Fibroblast of gingiva (primary cell): ENCODE data around the gene SPTAN1.
"Not testable (repeated sequence)": the region's sequence is repeated elsewhere in the genome, so short reads cannot be mapped to it uniquely, and the experiment has no call there.

Experiments used
- DNase-seq: peaks from one replicate; pipeline ENCODE4 v3.0.0-alpha.2; 2011; ENCODE audit warnings: low read depth

The SPTAN1 gene

GRCh38 chr9:128552744-128553440, 505 bp downstream of the SPTAN1 start:
- DNase-seq: peak; percentile 10

- DNase-seq: peak; percentile 89
Measured at GRCh38 chr9:128553728-128554127, 1.3 kb downstream of the SPTAN1 start.

- peak; percentile 90 for DNase-seq
Measured at GRCh38 chr9:128554155-128554862, 1.9 kb downstream of the SPTAN1 start.

GRCh38 chr9:128555180-128555721, 2.9 kb downstream of the SPTAN1 start:
- DNase-seq: peak; percentile 21

GRCh38 chr9:128556276-128556675, 3.9 kb downstream of the SPTAN1 start:
- no peak for DNase-seq

GRCh38 chr9:128556926-128557634, 4.7 kb downstream of the SPTAN1 start:
- DNase-seq: peak; percentile 10

GRCh38 chr9:128558431-128559310, 6.3 kb downstream of the SPTAN1 start:
- peak; percentile 81 for DNase-seq

GRCh38 chr9:128565578-128565977, 13.2 kb downstream of the SPTAN1 start:
- no peak for DNase-seq

- DNase-seq: no peak
Measured at GRCh38 chr9:128568470-128569078, 16.2 kb downstream of the SPTAN1 start.

- DNase-seq: no peak
Measured at GRCh38 chr9:128575469-128575868, 23.1 kb downstream of the SPTAN1 start.

GRCh38 chr9:128575916-128576315, 23.5 kb downstream of the SPTAN1 start:
- DNase-seq: no peak

GRCh38 chr9:128577206-128577605, 24.8 kb downstream of the SPTAN1 start:
- no peak for DNase-seq

- DNase-seq: no peak
Measured at GRCh38 chr9:128579194-128579593, 26.8 kb downstream of the SPTAN1 start.

- no peak for DNase-seq
Measured at GRCh38 chr9:128580731-128581130, 28.3 kb downstream of the SPTAN1 start.

- not testable (repeated sequence) for DNase-seq
Measured at GRCh38 chr9:128585155-128585554, 32.8 kb downstream of the SPTAN1 start.

- not testable (repeated sequence) for DNase-seq
Measured at GRCh38 chr9:128586934-128587333, 34.5 kb downstream of the SPTAN1 start.

- DNase-seq: no peak
Measured at GRCh38 chr9:128587453-128587852, 35.1 kb downstream of the SPTAN1 start.

- DNase-seq: no peak
Measured at GRCh38 chr9:128588581-128589233, 36.3 kb downstream of the SPTAN1 start.

- no peak for DNase-seq
Measured at GRCh38 chr9:128593039-128593438, 40.7 kb downstream of the SPTAN1 start.

- DNase-seq: no peak
Measured at GRCh38 chr9:128593856-128594255, 41.5 kb downstream of the SPTAN1 start.

- DNase-seq: no peak
Measured at GRCh38 chr9:128595471-128595870, 43.1 kb downstream of the SPTAN1 start.
